Loucy (cell line): ENCODE results near the gene CETP.

Experiments used
- EZH2phosphoT487 ChIP-seq: fragments of 200-600 bp; IDR thresholded peaks from 2 replicates; pipeline ENCODE4 v1.6.1; 2018; ENCODE audit warnings: antibody characterized with exemption, mild to moderate bottlenecking, moderate library complexity, borderline replicate concordance
- TF ChIP-seq, protein P1 (sequence below): fragments of 200-600 bp; sonication (generic); conservative IDR thresholded peaks from 2 replicates; pipeline ENCODE4 v1.5.1; 2014; ENCODE audit warnings: mild to moderate bottlenecking, antibody characterized with exemption, low read length

DNA sequence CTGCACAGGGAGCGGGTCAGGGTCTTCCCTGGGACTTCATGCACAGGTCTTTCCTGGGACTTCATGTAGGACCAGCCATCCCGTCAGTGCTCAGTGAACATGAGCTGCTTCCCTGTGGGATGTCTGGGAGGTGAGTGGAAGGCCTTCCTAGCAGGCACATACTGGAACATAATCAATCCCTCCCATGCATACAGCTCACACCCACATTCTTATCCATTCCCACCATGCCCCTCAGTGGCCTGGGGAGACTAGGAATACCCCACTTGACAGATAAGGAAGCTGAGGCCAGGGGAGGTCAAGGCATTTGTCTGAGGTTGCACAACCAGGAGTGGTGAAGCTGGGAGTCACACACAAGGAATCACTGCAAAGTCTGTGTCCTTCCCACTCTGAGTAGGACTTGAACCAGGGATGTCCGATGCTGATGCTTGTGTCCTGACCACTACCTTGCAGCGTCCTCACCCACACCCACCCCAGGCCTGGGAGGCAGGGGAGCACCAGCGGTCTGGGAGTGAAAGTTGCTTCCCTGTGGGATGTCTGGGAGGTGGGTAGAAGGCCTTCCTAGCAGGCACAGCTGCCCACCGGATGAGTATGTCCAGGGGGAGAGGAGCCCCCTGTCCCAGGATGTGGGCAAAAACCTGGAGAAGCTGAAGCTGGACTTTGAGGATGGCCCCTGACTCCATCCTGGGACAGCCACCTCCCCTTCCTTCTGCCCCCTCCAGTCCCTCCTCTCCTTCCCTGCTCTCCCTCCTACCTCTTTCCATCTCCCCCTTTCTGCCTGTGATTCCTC is 26.6 kb downstream of the CETP start:
- TF ChIP-seq, protein P1, sequence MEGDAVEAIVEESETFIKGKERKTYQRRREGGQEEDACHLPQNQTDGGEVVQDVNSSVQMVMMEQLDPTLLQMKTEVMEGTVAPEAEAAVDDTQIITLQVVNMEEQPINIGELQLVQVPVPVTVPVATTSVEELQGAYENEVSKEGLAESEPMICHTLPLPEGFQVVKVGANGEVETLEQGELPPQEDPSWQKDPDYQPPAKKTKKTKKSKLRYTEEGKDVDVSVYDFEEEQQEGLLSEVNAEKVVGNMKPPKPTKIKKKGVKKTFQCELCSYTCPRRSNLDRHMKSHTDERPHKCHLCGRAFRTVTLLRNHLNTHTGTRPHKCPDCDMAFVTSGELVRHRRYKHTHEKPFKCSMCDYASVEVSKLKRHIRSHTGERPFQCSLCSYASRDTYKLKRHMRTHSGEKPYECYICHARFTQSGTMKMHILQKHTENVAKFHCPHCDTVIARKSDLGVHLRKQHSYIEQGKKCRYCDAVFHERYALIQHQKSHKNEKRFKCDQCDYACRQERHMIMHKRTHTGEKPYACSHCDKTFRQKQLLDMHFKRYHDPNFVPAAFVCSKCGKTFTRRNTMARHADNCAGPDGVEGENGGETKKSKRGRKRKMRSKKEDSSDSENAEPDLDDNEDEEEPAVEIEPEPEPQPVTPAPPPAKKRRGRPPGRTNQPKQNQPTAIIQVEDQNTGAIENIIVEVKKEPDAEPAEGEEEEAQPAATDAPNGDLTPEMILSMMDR, result no peak
- no peak for TF ChIP-seq EZH2phosphoT487
